Mesenchymal stem cell (in vitro differentiated cells and primary cell): Measurements from ENCODE around the gene AMY2A.
"Not testable (repeated sequence)": the region's sequence is repeated elsewhere in the genome, so short reads cannot be mapped to it uniquely, and the experiment has no call there.

Experiments used
- DNase-seq: peaks from one replicate; pipeline ENCODE4 v3.0.0-alpha.2; 2013
- H2AFZ ChIP-seq: one replicate; pipeline ENCODE4 v1.6.1; 2013; ENCODE audit warnings: low read depth, mild to moderate bottlenecking, control low read depth, inconsistent platforms, low read length, moderate library complexity
- H2AK5ac ChIP-seq: 2 replicates; pipeline ENCODE4 v1.6.1; 2013; ENCODE audit warnings: low read length, moderate library complexity, mild to moderate bottlenecking, inconsistent platforms; ENCODE audit not compliant: severe bottlenecking
- H2BK120ac ChIP-seq: one replicate; pipeline ENCODE4 v1.6.1; 2013; ENCODE audit warnings: low read depth, mild to moderate bottlenecking, inconsistent platforms, low read length, moderate library complexity
- H2BK12ac ChIP-seq, 2 experiments: one replicate each; pipeline ENCODE4 v1.6.1; 2013; ENCODE audit warnings: inconsistent platforms in 2 of 2, low read length in 2 of 2, mild to moderate bottlenecking in 2 of 2, moderate library complexity in 2 of 2, control low read depth in 1 of 2
- H2BK15ac ChIP-seq: one replicate; pipeline ENCODE4 v1.6.1; 2013; ENCODE audit warnings: mild to moderate bottlenecking, low read depth, inconsistent platforms; ENCODE audit not compliant: poor library complexity, severe bottlenecking
- H2BK5ac ChIP-seq: 2 replicates; pipeline ENCODE4 v1.6.1; 2013; ENCODE audit warnings: low read depth, mild to moderate bottlenecking, low read length, control low read depth, inconsistent platforms; ENCODE audit not compliant: poor library complexity, severe bottlenecking
- H3K14ac ChIP-seq, 2 experiments: one replicate each; pipeline ENCODE4 v1.6.1; 2013; ENCODE audit warnings: inconsistent platforms in 2 of 2, low read length in 2 of 2, control low read depth in 1 of 2, mild to moderate bottlenecking in 1 of 2, moderate library complexity in 1 of 2
- H3K18ac ChIP-seq, 2 experiments: one replicate each; pipeline ENCODE4 v1.6.1; 2013; ENCODE audit warnings: inconsistent platforms in 2 of 2, low read length in 2 of 2, control low read depth in 1 of 2, low read depth in 1 of 2, mild to moderate bottlenecking in 1 of 2
- H3K23ac ChIP-seq, 2 experiments: one replicate each; pipeline ENCODE4 v1.6.1; 2013; ENCODE audit warnings: inconsistent platforms in 2 of 2, low read length in 2 of 2, mild to moderate bottlenecking in 2 of 2, moderate library complexity in 2 of 2, control low read depth in 1 of 2
- H3K27ac ChIP-seq: 2 replicates; pipeline ENCODE4 v1.5.1; 2013; ENCODE audit warnings: mild to moderate bottlenecking, moderate library complexity, low read length, control low read depth, inconsistent platforms; ENCODE audit not compliant: poor library complexity, severe bottlenecking
- H3K27me3 ChIP-seq, 2 experiments: 2 replicates each; pipeline versions ENCODE4 v1.6.1 to v1.7.0; 2013; ENCODE audit warnings: low read length in 2 of 2, mild to moderate bottlenecking in 2 of 2, moderate library complexity in 2 of 2, control low read depth in 1 of 2, inconsistent platforms in 1 of 2; ENCODE audit not compliant: control insufficient read depth in 1 of 2, insufficient read depth in 1 of 2
- H3K36me3 ChIP-seq, 2 experiments: 2 replicates each; pipeline versions ENCODE4 v1.6.1 to v1.7.0; 2013; ENCODE audit warnings: low read length in 2 of 2, control low read depth in 1 of 2, inconsistent platforms in 1 of 2, low read depth in 1 of 2, mild to moderate bottlenecking in 1 of 2; ENCODE audit not compliant: insufficient read depth in 2 of 2, control insufficient read depth in 1 of 2
- H3K4ac ChIP-seq, 2 experiments: one replicate each; pipeline ENCODE4 v1.6.1; 2013; ENCODE audit warnings: inconsistent platforms in 2 of 2, low read length in 2 of 2, mild to moderate bottlenecking in 2 of 2, moderate library complexity in 2 of 2, control low read depth in 1 of 2, low read depth in 1 of 2
- H3K4me1 ChIP-seq: 2 replicates; pipeline ENCODE4 v1.6.1; 2013; ENCODE audit warnings: low read depth, low read length, control low read depth; ENCODE audit not compliant: control insufficient read depth, insufficient read depth
- H3K4me2 ChIP-seq: 2 replicates; pipeline ENCODE4 v1.6.1; 2013; ENCODE audit warnings: low read length, mild to moderate bottlenecking, inconsistent platforms; ENCODE audit not compliant: poor library complexity, severe bottlenecking
- H3K4me3 ChIP-seq, 2 experiments: 2 replicates each; pipeline versions ENCODE4 v1.5.1 to v1.7.0; 2013; ENCODE audit warnings: low read length in 2 of 2, mild to moderate bottlenecking in 2 of 2, control low read depth in 1 of 2, low read depth in 1 of 2; ENCODE audit not compliant: insufficient read depth in 1 of 2
- H3K79me1 ChIP-seq: replicated peaks from 2 replicates; pipeline ENCODE4 v1.6.1; 2013; ENCODE audit warnings: mild to moderate bottlenecking, control low read depth, low read length, inconsistent platforms; ENCODE audit not compliant: poor library complexity, severe bottlenecking
- H3K9ac ChIP-seq: 2 replicates; pipeline ENCODE4 v1.7.0; 2013; ENCODE audit warnings: mild to moderate bottlenecking, low read length, moderate library complexity
- H3K9me3 ChIP-seq: 2 replicates; pipeline ENCODE4 v1.7.0; 2013; ENCODE audit warnings: mild to moderate bottlenecking, low read length; ENCODE audit not compliant: control insufficient read depth
- H4K8ac ChIP-seq: one replicate; pipeline ENCODE4 v1.6.1; 2013; ENCODE audit warnings: inconsistent platforms, mild to moderate bottlenecking, low read length, moderate library complexity
- H4K91ac ChIP-seq: one replicate; pipeline ENCODE4 v1.6.1; 2013; ENCODE audit warnings: mild to moderate bottlenecking, low read length, inconsistent platforms
- WGBS: methylation state at CpG from one replicate; pipeline ENCODE4 v1.1.7; 2013; ENCODE audit warnings: mixed read lengths; 5-methylcytosine and 5-hydroxymethylcytosine counted together

Gene AMY2A

GRCh38 chr1:103602740-103603139 lies 14.5 kb upstream of the AMY2A start:
- H3K18ac ChIP-seq, H3K4ac ChIP-seq, H2BK5ac ChIP-seq, H3K79me1 ChIP-seq, DNase-seq, H3K9ac ChIP-seq, H4K91ac ChIP-seq, H2BK120ac ChIP-seq, H2BK15ac ChIP-seq, H3K27ac ChIP-seq, H3K23ac ChIP-seq, H2AK5ac ChIP-seq, H2BK12ac ChIP-seq, H3K14ac ChIP-seq, H3K4me2 ChIP-seq, H3K4me1 ChIP-seq, H3K36me3 ChIP-seq, H3K9me3 ChIP-seq, H4K8ac ChIP-seq, H2AFZ ChIP-seq, H3K4me3 ChIP-seq, H3K27me3 ChIP-seq: not testable (repeated sequence)
- WGBS, result no CpG with 5 or more reads among the region's 3 CpGs

GRCh38 chr1:103616362-103616761 lies 865 bp upstream of the AMY2A start:
- H2BK5ac ChIP-seq, result no peak overlapping the region
- H2BK12ac ChIP-seq, result no peak overlapping the region
- H2BK15ac ChIP-seq, result no peak overlapping the region

GRCh38 chr1:103627436-103627835 lies 10.2 kb downstream of the AMY2A start:
- H3K4me3 ChIP-seq, H4K8ac ChIP-seq, H4K91ac ChIP-seq, H3K4me1 ChIP-seq, H3K9me3 ChIP-seq, H3K23ac ChIP-seq, H2AK5ac ChIP-seq, H2BK5ac ChIP-seq, H3K9ac ChIP-seq, H3K14ac ChIP-seq, H3K4me2 ChIP-seq, H3K27me3 ChIP-seq, H2AFZ ChIP-seq, H3K4ac ChIP-seq, H3K36me3 ChIP-seq, H2BK120ac ChIP-seq, H2BK15ac ChIP-seq, DNase-seq, H3K18ac ChIP-seq, H3K79me1 ChIP-seq, H2BK12ac ChIP-seq, H3K27ac ChIP-seq: not testable (repeated sequence)
- WGBS, result no CpG with 5 or more reads among the region's 4 CpGs

More at GRCh38 chr1:103616362-103616761, 865 bp upstream of the AMY2A start:
- no peak overlapping the region for H3K4me3 ChIP-seq
- no peaks in the 10 kb centered on the region for H3K9me3 ChIP-seq
- no peak overlapping the region for H4K91ac ChIP-seq
- H3K9ac ChIP-seq, result no peak overlapping the region
- H3K18ac ChIP-seq, result no peak overlapping the region
- no peak overlapping the region for H3K4me2 ChIP-seq
- 85% methylated on average over 2 of the region's 2 CpGs for WGBS
- H3K4ac ChIP-seq, result no peak overlapping the region
- H3K36me3 ChIP-seq, result no peaks in the 10 kb centered on the region
- no peaks in the 10 kb centered on the region for H3K79me1 ChIP-seq
- no peak overlapping the region for H2AK5ac ChIP-seq
- H4K8ac ChIP-seq, result no peak overlapping the region
- H3K14ac ChIP-seq, result no peak overlapping the region
- H3K23ac ChIP-seq, result no peak overlapping the region
- no peaks in the 10 kb centered on the region for H3K27me3 ChIP-seq
- no peak overlapping the region for H3K27ac ChIP-seq
- no peak for DNase-seq
- no peaks in the 10 kb centered on the region for H3K4me1 ChIP-seq
- H2BK120ac ChIP-seq, result no peak overlapping the region
- no peak overlapping the region for H2AFZ ChIP-seq

- not testable (repeated sequence) for H3K23ac ChIP-seq, H2AK5ac ChIP-seq, H3K4me3 ChIP-seq, H3K14ac ChIP-seq, H3K4me1 ChIP-seq, H3K4me2 ChIP-seq, H2AFZ ChIP-seq, H3K79me1 ChIP-seq, H3K27ac ChIP-seq, H3K27me3 ChIP-seq, H3K4ac ChIP-seq, H3K36me3 ChIP-seq, H3K9me3 ChIP-seq, DNase-seq, H4K91ac ChIP-seq, H2BK12ac ChIP-seq, H2BK120ac ChIP-seq, H2BK15ac ChIP-seq, H4K8ac ChIP-seq, H3K9ac ChIP-seq, H3K18ac ChIP-seq, H2BK5ac ChIP-seq
- WGBS, result no CpG with 5 or more reads among the region's 3 CpGs
Measured at GRCh38 chr1:103641194-103641593, 24.0 kb downstream of the AMY2A start.
